Right lobe of liver (tissue), 4 donors: Measurements from ENCODE around the gene DYNLT2.

ENCODE experiments used
- POLR2A ChIP-seq: fragments of 450-650 bp; IDR thresholded peaks from one replicate; pipeline ENCODE4 v1.6.1; 2017; ENCODE audit warnings: antibody characterized with exemption, mild to moderate bottlenecking
- TF ChIP-seq, protein P1 (sequence below), 4 donors: fragments of 200-600 bp in 3 of 4; fragments of 450-650 bp in 1 of 4; IDR thresholded peaks; one replicate each; pipeline versions ENCODE4 v1.5.1 to v1.8.0; 2016 to 2022; ENCODE audit warnings: antibody characterized with exemption in 4 of 4, mild to moderate bottlenecking in 2 of 4
- donor health status: DM: no; HTN: no; CAD: no.
- donor health status: DM: no; HTN: no; CAD: no.
- donor health status: DM: no; HTN: yes; CAD: no.

GRCh38 chr6:169738976-169739529 is 12.3 kb downstream of the DYNLT2 start:
- TF ChIP-seq, protein P1, sequence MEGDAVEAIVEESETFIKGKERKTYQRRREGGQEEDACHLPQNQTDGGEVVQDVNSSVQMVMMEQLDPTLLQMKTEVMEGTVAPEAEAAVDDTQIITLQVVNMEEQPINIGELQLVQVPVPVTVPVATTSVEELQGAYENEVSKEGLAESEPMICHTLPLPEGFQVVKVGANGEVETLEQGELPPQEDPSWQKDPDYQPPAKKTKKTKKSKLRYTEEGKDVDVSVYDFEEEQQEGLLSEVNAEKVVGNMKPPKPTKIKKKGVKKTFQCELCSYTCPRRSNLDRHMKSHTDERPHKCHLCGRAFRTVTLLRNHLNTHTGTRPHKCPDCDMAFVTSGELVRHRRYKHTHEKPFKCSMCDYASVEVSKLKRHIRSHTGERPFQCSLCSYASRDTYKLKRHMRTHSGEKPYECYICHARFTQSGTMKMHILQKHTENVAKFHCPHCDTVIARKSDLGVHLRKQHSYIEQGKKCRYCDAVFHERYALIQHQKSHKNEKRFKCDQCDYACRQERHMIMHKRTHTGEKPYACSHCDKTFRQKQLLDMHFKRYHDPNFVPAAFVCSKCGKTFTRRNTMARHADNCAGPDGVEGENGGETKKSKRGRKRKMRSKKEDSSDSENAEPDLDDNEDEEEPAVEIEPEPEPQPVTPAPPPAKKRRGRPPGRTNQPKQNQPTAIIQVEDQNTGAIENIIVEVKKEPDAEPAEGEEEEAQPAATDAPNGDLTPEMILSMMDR (IDR thresholded peaks at IDR 0.05) = no peak
- TF ChIP-seq POLR2A = no peak
